ENCODE results near the gene KIAA1755.

Gene KIAA1755

GRCh38 chr20:38202153-38202981 lies 58.2 kb downstream of the KIAA1755 start:
- DNase-seq = no peak

- no peak for DNase-seq
Measured at GRCh38 chr20:38201356-38201755, 59.2 kb downstream of the KIAA1755 start.

- no peak for DNase-seq
Measured at GRCh38 chr20:38200646-38201045, 59.9 kb downstream of the KIAA1755 start.

- no peak for DNase-seq
Measured at GRCh38 chr20:38199501-38200390, 60.8 kb downstream of the KIAA1755 start.

GRCh38 chr20:38198238-38198861 lies 62.2 kb downstream of the KIAA1755 start:
- no peak for DNase-seq

GRCh38 chr20:38197619-38198018 lies 62.9 kb downstream of the KIAA1755 start:
- DNase-seq = no peak

- no peak for DNase-seq
Measured at GRCh38 chr20:38197217-38197616, 63.3 kb downstream of the KIAA1755 start.

- DNase-seq = peak; percentile 82
Measured at GRCh38 chr20:38196592-38196991, 63.9 kb downstream of the KIAA1755 start.

- DNase-seq = no peak
Measured at GRCh38 chr20:38196076-38196475, 64.5 kb downstream of the KIAA1755 start.

GRCh38 chr20:38195521-38195920 lies 65.0 kb downstream of the KIAA1755 start:
- DNase-seq = no peak

GRCh38 chr20:38194971-38195504 lies 65.5 kb downstream of the KIAA1755 start:
- no peak for DNase-seq

- DNase-seq = no peak
Measured at GRCh38 chr20:38193586-38194105, 66.9 kb downstream of the KIAA1755 start.

- no peak for DNase-seq
Measured at GRCh38 chr20:38192323-38192885, 68.1 kb downstream of the KIAA1755 start.

- DNase-seq = no peak
Measured at GRCh38 chr20:38191654-38192053, 68.9 kb downstream of the KIAA1755 start.

- DNase-seq = no peak
Measured at GRCh38 chr20:38190936-38191371, 69.6 kb downstream of the KIAA1755 start.

GRCh38 chr20:38190166-38190565 lies 70.4 kb downstream of the KIAA1755 start:
- DNase-seq = no peak

- no peak for DNase-seq
Measured at GRCh38 chr20:38187517-38187916, 73.0 kb downstream of the KIAA1755 start.

- DNase-seq = no peak
Measured at GRCh38 chr20:38186788-38187221, 73.7 kb downstream of the KIAA1755 start.

- DNase-seq = no peak
Measured at GRCh38 chr20:38184101-38184500, 76.4 kb downstream of the KIAA1755 start.

GRCh38 chr20:38181971-38182370 lies 78.6 kb downstream of the KIAA1755 start:
- DNase-seq = no peak

GRCh38 chr20:38181207-38181801 lies 79.2 kb downstream of the KIAA1755 start:
- no peak for DNase-seq

GRCh38 chr20:38180781-38181180 lies 79.8 kb downstream of the KIAA1755 start:
- no peak for DNase-seq
